Measurements from ENCODE around the gene IL1RAPL2.

GRCh38 chrX:105189093-105189492 lies 623.1 kb downstream of the IL1RAPL2 start:
- TF ChIP-seq, protein P1, sequence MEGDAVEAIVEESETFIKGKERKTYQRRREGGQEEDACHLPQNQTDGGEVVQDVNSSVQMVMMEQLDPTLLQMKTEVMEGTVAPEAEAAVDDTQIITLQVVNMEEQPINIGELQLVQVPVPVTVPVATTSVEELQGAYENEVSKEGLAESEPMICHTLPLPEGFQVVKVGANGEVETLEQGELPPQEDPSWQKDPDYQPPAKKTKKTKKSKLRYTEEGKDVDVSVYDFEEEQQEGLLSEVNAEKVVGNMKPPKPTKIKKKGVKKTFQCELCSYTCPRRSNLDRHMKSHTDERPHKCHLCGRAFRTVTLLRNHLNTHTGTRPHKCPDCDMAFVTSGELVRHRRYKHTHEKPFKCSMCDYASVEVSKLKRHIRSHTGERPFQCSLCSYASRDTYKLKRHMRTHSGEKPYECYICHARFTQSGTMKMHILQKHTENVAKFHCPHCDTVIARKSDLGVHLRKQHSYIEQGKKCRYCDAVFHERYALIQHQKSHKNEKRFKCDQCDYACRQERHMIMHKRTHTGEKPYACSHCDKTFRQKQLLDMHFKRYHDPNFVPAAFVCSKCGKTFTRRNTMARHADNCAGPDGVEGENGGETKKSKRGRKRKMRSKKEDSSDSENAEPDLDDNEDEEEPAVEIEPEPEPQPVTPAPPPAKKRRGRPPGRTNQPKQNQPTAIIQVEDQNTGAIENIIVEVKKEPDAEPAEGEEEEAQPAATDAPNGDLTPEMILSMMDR (IDR thresholded peaks at IDR 0.05) = no peak
- TF ChIP-seq EZH2 (IDR thresholded peaks at IDR 0.05; ENCODE audit: borderline replicate concordance, insufficient read depth, low read depth, low read length, poor library complexity, severe bottlenecking) = no peak

Measured in B cell (primary cell).